Left lobe of liver (tissue), 2 donors: ENCODE results near the gene DYNLT1. TPM values are rescaled to one million over a fixed set of nuclear protein-coding genes. Genes with fewer than 3 reads are reported as not detected.
"Not testable (repeated sequence)": the region's sequence is repeated elsewhere in the genome, so short reads cannot be mapped to it uniquely, and the experiment has no call there.

ENCODE experiments used
- ATAC-seq: fragments of 200-7000 bp; cut with Tn5 transposase; one replicate; pipeline ENCODE4 v1.9.1; 2020; ENCODE audit warnings: mild to moderate bottlenecking, moderate library complexity
- DNase-seq: peaks from one replicate; pipeline ENCODE4 v3.0.0-alpha.2; 2020; ENCODE audit warnings: low spot score
- total RNA-seq: library from RNA; stranded (reverse); gene quantifications from one replicate; pipeline ENCODE4 v1.2.1, GENCODE V29; 2021
- donor health status: DM: no; HTN: no; CAD: no; lungs with moderate emphysema.
- donor health status: DM: no; HTN: yes; CAD: no.

Gene DYNLT1
- 29.9 TPM for total RNA-seq

DNA sequence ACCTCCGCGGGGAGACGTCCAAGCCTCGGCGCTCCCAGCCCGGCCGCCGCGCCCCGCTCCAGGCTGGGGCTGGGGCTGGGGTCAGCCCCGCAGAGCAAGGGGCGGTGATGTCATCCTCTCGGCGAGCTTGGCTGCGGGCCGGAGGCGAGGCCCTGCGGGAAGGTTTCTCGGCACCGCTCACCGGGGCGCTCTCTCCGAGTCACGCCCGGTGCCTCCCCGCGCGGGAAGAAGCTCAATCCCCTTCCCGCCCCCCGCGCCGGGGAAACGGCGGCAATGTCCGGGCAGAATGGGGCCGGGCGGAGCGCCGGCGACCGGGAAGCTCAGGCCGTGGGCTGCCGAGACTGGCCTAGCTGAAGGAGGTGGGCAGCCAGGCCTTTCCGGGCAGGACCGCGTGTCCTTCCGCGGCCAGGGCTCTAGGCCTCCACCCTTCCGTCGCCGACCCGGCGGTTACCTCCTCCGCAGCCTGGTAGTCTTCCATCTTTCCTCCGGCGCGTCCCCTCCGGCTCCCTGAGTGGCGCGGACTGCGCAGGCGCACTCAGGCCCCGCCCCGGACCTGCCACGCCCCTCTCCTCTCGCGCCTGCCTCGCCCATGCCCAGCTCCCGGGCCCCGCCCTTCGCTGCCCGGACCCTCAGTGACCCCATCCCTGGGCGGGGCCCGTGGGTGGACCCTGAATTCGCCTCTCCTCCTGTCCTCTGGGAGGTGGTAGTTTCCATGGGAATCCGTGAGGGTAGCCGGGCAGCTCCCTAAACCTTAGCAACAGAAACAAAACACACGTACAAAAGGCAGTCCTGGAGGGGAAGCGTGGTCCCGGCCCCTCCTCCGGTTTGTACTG lies at the start of gene DYNLT1:
Gene DYNLT1 (minus strand): TSS at position 513 of the 833 bp plus-strand sequence. CDS start 35 bp downstream, at position 478.
- DNase-seq (peak; percentile 96), ATAC-seq (peak; percentile 97)

DNA sequence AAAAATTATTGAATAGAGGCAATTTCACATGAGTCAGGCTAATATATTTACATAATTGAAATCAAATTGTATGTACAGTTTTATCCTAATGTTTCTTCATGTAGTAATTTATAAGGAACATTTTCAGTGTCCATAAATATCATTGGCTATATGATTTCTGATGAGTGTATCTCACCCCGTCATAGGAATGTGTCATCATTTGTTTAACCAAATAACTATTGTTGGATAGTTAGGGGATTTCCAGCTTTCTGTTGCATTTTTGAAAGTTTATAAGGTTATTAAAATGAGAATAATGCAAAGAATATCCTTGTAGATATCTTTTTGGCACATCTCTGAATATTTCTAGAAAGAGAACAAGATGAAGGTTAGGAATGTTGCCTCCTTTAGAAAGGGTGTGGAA lies 44.3 kb upstream of the DYNLT1 start:
- ATAC-seq (no peak), DNase-seq (no peak)

DNA sequence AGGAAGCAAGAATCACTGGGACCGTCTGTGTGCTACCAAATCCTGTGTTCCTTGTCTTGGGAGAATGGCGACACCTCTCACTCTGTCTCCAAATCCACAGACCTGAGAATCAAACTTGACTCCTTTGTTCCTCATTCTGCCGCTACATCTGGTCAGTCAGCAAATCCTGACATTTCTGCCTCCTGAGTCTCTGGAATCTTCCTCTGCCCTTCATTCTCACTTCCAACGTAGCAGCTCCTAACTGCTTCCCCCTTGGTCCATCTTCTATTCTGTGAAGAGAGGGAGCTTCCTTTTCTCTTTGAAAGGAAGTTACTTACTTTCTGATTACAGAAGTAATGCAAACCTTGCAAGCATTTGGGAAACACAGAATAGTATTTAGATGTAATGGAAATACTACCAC lies 43.0 kb upstream of the DYNLT1 start:
- ATAC-seq (no peak), DNase-seq (peak; percentile 24)

DNA sequence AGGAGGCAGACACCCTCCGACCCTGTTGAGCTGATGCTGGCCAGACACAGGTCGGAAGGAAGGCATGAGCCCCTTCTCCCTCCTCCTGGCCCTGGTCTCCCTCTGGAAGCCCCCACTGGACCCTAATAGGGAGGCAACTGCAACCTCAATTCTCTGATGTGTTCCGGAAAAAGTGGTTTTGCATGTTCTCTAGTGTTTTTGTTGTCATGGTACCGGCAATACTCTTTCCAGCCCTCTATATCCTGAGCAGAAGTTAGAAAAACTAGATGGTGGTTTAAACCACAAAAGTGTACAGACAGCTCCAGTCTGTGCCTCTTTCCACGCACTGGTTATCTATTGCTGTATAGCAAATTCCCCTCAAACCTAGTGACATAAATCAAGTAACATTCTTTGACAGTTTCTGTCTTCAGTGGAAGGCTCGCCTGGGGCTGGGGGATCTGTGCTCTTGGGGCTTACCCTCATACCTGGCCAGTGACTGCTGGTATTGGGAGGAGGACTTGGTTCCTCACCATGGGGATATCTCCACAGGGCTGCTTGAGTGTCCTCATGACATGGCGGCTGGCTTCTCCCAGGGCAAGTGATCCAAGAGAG lies 42.3 kb upstream of the DYNLT1 start:
- peak; percentile 33 for DNase-seq
- ATAC-seq = no peak

DNA sequence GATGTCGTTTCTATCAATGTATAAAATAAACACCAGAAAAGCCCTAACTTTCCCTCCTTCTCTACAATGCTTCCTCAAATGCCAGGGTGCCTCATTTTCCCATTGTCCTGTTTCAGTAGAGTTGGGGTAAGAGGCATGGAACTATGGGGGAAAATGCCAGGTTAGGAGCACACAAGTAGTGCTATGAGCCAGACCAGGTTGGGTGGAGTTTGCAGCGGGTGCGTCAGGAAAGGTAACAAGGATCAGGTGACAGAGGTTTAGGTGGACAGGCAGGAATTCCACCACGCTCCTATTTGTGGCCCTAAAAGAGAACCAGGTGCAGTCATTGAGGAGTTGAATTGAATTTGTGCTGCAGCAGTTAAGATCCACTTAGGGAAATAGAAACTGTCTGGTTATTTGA lies 41.8 kb upstream of the DYNLT1 start:
- ATAC-seq = no peak

DNA sequence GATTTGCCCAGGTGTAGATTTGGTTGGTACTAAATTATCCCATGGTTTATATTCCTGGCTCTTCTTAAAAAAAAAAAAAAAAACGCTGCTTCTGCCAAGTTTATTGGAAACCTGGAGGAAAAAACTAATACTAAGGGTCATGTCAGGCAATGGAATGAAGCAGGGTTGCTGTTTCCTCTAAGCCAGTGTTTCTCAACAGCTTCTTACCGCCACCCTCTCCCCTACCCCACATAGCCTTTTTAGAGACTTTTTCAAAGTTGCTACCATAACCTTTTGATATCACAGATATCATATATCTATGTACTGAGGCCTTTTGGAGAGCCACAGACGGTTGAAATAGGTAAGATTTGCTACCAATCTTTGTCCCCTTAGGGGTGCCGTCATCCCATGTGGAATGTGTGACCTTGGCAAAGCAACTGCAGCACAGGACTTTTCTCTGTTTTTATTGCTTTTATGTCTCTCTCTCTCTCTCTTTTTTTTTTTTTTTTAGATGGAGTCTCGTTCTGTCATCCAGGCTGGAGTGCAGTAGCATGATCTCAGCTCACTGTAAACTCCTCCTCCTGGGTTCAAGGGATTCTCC lies 40.3 kb upstream of the DYNLT1 start:
- peak; percentile 75 for ATAC-seq
- DNase-seq = peak; percentile 36

More for the DNA sequence above, 41.8 kb upstream of the DYNLT1 start:
- DNase-seq = peak; percentile 15

DNA sequence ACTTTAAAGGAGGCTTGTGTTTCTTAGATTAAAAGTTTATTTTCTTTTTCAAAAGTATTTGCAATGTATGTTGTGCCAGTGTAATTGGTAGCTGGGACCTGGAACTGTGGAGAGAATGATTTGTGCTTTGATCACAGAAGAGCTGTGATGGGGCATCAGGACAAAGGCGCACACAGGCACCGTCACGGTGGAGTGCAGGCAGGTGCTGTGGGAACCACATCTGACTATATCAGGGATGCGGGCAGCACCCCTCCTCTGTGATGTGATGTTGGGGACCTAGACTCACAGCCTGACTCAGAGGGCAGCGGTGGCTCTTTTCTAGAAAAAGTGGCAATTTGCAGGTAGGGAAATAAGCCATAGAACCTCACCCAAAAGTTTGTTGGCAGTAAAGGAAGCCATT lies 39.8 kb upstream of the DYNLT1 start:
- peak; percentile 36 for DNase-seq
- ATAC-seq = no peak

DNA sequence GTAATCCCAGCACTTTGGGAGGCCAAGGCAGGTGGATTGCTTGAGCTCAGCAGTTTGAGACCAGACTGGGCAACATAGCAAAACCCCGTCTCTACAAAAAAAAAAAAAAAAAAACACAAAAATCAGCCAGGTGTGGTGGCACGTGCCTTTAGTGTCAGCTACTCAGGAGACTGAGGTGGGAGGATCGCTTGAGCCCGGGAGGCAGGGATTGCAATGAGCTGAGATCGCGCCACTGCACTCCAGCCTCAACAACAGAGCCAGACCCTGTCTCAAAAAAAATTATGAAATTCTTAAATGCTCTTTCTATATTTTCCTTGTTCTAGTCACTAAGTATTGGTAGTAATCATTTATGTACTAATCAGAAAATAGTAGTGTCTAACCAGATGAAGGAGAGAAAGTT lies 35.9 kb upstream of the DYNLT1 start:
- DNase-seq = peak; percentile 6
- ATAC-seq = no peak

DNA sequence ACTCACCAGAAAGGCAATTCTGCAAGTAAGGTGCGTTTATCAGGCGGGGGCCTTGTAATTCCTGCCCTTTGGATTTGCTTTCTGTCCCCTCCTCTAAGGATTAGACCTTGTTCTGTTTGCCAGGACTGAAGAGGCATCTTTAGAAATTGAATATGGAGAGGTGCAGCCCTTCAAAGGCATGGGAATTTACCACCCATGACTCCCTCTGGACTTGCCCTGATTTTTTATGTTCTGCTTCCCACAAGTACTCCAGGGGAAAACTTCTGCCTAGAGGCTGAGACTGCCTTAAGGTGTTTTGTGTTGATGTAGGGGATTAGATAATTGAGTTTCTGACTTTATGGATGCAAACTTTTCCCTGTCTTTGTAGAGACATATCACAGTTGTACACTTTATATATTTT lies 35.5 kb upstream of the DYNLT1 start:
- ATAC-seq (no peak), DNase-seq (no peak)

DNA sequence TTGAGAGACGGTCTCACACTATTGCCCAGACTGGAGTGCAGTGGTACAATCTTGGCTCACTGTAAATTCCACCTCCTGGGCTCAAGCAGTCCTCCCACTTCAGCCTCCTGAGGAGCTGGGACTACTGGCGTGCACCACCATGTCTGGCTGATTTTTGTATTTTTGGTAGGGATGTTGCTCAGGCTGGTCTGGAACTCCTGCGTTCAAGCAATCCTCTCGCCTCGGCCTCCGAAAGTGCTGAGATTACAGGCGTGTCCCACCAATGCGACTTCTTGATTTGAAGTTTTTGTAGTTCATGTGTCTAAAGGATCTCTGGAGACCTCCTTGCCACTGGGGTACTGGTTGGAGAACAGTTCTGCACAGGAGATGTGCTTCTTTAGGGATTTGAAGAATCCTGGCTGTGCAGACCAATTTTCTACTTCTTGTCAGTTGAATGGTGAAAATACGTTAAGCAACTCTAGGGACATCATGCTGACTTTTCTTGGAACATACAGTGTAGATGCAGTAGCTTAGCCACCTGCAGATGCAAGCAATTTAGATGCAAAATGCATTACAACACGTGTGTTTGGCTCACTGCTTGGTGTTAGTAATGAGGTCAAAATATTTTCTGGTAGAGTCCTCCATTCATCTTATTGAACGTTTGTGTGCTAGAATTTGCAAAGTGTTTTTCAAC lies 33.5 kb upstream of the DYNLT1 start:
- ATAC-seq (no peak), DNase-seq (peak; percentile 37)

DNA sequence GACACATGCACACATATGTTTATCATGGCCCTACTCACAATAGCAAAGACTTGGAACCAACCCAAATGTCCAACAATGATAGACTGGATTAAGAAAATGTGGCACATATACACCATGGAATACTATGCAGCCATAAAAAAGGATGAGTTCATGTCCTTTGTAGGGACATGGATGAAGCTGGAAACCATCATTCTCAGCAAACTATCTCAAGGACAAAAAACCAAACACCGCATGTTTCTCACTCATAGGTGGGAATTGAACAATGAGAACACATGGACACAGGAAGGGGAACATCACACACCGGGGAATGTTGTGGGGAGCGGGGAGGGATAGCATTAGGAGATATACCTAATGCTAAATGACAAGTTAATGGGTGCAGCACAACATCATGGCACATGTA lies 32.6 kb upstream of the DYNLT1 start:
- not testable (repeated sequence) for DNase-seq, ATAC-seq

DNA sequence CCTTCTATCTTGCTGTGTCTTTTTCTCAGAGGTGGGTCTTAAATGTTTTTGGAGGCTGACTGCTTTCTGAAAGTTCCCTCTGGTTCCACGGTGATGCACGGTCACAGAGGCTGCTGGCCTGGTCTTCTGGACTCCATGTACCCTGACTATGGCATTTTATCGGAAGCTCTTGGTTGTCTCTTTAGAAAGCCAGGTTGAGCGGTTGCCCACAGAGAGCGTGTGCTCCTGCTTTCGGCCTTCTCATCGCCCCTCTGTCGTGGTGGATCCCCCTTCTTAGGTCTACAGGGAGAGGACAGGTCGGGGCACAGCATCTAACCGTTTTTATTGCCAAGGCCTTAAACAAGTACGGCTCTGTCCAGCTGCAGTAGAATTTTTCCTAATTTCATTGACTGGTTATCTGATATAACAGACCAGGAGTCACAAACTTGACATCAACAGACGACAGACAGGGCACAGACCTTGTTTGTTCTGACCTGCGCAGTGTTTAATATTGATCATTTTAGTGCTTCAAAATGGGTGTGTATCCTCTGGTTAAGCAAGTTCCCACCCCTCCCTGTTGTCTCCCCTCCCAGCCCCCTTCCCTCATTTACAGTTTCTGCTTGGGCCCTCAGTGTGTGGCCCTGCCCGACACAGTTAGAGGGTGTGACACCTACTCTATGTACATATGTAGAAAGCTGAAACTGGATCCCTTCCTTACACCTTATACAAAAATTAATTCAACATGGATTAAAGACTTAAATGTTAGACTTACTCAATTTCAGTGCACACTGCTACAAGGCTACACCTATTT lies 30.0 kb upstream of the DYNLT1 start:
- DNase-seq = peak; percentile 55
- peak; percentile 90 for ATAC-seq

DNA sequence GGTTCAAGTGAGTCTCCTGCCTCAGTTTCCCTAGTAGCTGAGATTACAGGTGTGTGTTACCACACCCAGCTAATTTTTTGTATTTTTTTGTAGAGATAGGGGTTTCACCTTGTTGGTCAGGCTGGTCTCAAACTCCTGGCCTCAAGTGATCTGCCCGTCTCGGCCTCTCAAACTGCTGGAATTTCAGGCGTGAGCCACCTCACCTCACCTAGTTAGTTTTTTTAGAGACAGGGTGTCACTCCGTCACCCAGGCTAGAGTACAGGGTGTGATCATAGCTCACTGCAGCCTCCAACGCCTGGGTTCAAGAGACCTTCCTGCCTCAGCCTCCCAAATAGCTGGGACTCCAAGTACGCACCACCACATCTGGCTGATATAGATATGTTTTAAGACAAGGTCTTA lies 28.2 kb upstream of the DYNLT1 start:
- DNase-seq (peak; percentile 14), ATAC-seq (no peak)

DNA sequence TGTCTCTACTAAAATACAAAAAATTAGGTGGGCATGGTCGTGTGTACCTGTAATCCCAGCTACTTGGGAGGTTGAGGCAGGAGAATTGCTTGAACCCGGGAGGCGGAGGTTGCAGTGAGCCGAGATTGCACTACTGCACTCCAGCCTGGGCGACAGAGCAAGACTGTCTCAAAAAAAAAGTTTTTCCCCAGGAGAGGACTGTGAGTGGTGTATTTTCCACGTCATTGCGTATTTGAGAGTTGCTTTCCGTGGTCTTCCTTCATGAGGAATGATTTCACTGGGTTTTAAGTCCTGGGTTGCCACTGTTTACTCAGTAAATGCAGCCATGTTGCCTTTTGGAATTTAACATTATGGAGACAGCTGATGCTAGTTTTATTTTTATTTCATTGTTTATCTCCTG lies 27.6 kb upstream of the DYNLT1 start:
- DNase-seq, ATAC-seq: not testable (repeated sequence)

DNA sequence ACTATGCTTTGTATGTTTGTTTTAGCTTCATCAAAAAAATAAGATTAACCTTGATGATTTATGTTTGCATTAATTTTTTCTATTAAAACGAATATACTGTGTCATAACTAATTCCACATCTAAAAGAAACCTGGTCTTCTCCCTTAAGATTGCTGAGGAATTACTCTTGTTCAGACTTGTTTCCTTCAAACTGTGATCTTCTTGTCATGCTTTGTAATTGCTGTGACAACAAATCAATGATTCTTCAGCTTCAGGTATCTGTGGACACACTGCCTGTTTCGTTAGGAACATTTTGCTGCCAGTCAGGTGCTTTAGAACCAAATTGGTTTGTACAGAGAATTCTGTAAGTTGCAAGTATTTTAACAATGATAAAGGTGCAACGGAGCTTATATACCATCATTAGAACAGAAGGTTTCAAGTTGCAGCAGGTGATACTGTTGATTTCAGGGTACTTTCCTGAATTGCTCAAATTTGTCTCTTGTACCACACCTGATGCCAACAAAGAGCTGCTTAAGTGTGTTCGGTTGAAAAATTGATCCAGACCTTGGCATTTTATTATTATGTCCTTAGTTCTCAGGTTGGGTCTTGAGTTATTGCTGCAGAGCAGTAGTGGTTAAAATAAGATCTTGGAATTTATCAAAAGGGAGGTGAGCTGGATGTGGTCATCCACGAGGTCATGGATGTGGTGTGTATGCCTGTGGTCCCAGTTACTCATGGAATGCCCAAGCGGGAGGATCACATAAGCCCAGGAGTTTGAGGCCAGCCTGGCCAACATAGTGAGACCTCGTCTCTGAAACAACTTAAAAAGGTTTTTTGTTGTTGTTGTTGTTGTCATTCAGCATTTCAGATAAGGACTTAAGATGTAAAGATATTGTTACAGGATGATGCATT lies 24.8 kb upstream of the DYNLT1 start:
- DNase-seq = no peak
- no peak for ATAC-seq

DNA sequence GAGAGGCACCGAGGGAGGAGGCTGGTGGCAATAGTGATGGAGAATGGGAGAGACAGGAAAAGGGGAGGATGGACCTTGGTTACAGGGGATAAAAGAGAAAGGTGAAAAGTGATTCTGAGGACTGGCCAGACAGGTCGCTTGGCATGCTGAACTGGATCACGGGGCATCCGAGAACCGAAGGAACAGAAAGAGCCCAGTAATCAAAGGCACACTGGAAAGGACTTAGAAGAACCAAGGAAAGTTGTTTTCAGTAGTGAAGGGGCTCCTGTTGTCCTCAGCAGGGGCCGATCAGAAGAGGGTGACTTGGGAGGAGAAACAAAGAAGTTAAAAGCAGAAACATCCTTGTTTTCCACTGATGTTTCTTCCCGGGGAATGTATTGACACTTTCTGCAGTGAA lies 24.2 kb upstream of the DYNLT1 start:
- no peak for ATAC-seq
- peak; percentile 26 for DNase-seq

DNA sequence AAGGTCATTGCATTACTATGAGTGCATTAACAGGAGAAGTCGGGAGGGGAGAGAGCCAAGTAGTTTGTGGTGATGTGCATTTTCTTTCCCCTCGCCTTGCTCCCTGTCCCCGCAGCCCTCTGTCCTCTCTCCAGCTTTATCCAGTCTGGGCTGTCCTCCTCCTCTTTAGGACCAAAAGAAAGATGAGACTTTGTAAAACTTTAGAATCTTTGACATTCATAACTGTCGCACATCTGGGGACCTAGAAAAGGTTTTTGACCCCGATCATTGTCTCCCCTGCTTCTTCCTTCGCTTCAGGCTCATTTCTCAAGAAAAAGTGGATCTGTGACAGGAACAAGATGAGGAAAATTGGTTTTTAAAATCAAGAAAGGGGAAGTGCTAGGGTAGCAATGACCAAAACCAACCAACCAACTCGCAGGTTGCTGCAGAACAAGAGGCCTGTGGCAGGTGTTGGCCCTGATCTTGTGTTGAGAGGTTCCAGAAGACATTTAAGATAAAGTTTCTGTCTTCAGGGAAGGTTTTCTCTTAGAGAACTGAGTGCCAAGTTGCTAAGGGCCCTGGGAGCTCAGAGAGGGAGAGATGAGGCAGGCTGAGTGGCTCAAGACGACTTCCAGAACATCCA lies 22.9 kb upstream of the DYNLT1 start:
- no peak for ATAC-seq
- no peak for DNase-seq

DNA sequence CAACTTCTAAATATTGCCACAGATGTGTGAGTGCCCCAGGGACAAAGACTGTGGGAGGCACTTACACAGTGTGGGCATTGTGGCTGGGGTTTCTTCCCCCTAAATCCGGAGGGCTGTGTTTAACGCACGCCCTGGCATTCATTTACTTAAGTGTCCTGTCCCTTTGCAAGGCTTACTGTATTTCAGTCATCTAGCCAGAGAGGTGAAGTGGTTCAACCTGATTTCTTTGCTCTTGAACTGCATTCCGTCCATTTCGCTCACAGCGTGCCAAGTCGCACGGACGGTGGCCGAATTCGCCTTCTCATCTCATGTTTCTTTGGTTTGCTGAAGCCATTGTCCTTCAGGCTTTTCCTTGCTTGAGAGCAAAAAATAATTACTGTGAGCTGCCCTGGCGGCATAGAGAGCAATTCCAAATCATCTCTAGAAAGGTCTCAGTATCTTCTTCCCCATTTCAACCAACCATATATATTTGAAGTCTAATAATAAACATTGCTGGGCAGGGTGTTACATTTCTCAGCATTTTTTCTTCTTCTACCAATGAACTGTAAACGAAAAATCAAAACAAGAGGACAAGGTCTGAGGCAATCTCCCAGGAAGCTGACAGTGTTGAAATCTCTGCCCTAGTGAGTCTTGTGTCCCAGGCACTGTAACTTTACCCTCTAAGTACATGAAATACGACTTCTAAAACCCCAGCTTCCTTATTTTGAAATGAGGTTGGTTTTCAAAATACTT lies 22.3 kb upstream of the DYNLT1 start:
- ATAC-seq = peak; percentile 67
- DNase-seq = no peak

DNA sequence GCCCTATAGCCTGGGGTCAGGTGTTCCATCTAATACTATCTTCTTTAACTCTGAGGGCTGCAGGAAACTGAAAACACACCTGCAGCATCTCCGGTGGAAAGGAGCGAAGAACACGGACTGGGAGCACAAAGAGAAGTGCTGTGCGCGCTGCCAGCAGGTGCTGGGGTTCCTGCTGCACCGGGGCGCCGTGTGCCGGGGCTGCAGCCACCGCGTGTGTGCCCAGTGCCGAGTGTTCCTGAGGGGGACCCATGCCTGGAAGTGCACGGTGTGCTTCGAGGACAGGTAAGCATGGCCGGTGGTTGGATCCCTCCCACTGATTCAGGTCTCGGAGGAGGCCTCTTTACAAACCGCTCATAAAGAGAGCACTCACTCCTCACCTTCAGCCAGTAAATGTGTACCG lies 20.8 kb upstream of the DYNLT1 start:
- ATAC-seq = no peak
- no peak for DNase-seq
